Mesodermal cell (in vitro differentiated cells): ENCODE measurements around the gene DCTN4.

Experiments used
- H3K27ac ChIP-seq: 2 replicates; pipeline ENCODE4 v1.7.0; 2013; ENCODE audit warnings: mild to moderate bottlenecking, low read depth, low read length, moderate library complexity; ENCODE audit not compliant: severe bottlenecking
- H3K36me3 ChIP-seq: 2 replicates; pipeline ENCODE4 v1.7.1; 2013; ENCODE audit warnings: mild to moderate bottlenecking, low read length, moderate library complexity; ENCODE audit not compliant: control insufficient read depth, insufficient read depth
- H3K4me1 ChIP-seq: one replicate; pipeline ENCODE4 v1.7.1; 2013; ENCODE audit warnings: mild to moderate bottlenecking, low read length; ENCODE audit not compliant: insufficient read depth, control insufficient read depth, poor library complexity, severe bottlenecking
- H3K4me3 ChIP-seq: 2 replicates; pipeline ENCODE4 v1.7.0; 2013; ENCODE audit warnings: low read length, control low read depth, mild to moderate bottlenecking; ENCODE audit not compliant: insufficient read depth, poor library complexity, severe bottlenecking; ENCODE audit errors: extremely low read depth
- H3K9me3 ChIP-seq: 2 replicates; pipeline ENCODE4 v1.7.1; 2013; ENCODE audit warnings: mild to moderate bottlenecking, low read length, moderate library complexity; ENCODE audit not compliant: control insufficient read depth
- WGBS, 2 experiments: methylation state at CpG; one replicate each; pipeline ENCODE4 v1.1.5; 2013; ENCODE audit warnings: missing lambda C conversion rate in 2 of 2; ENCODE audit not compliant: insufficient coverage in 2 of 2; 5-methylcytosine and 5-hydroxymethylcytosine counted together

DCTN4 gene

GRCh38 chr5:150778088-150778516 is 19.3 kb upstream of the DCTN4 start:
- 16 to 32% methylated on average over 5 of the region's 7 CpGs for WGBS, 2 experiments
- no peaks in the 10 kb centered on the region for H3K36me3 ChIP-seq
- peak overlapping the region; percentile 56 for H3K4me3 ChIP-seq
- H3K4me1 ChIP-seq: peaks cover 23% of the 10 kb centered on the region
- H3K27ac ChIP-seq: peak overlapping the region; percentile 55
- H3K9me3 ChIP-seq: no peaks in the 10 kb centered on the region

GRCh38 chr5:150777685-150778084 is 18.9 kb upstream of the DCTN4 start:
- peak overlapping the region; percentile 56 for H3K4me3 ChIP-seq
- H3K27ac ChIP-seq: no peak overlapping the region
- H3K36me3 ChIP-seq: no peaks in the 10 kb centered on the region
- H3K9me3 ChIP-seq: no peaks in the 10 kb centered on the region
- 89 to 100% methylated on average over 1 to 3 of the region's 3 CpGs for WGBS, 2 experiments
- peaks cover 21% of the 10 kb centered on the region for H3K4me1 ChIP-seq

- H3K36me3 ChIP-seq: no peaks in the 10 kb centered on the region
- 100% methylated on average over 1 of the region's 1 CpG; no CpG with 5 or more reads in 1 of the 2 experiments for WGBS, 2 experiments
- H3K4me3 ChIP-seq: no peak overlapping the region
- H3K27ac ChIP-seq: no peak overlapping the region
- peaks cover 9% of the 10 kb centered on the region for H3K4me1 ChIP-seq
- H3K9me3 ChIP-seq: no peaks in the 10 kb centered on the region
Observed at GRCh38 chr5:150774145-150774544, 15.3 kb upstream of the DCTN4 start.

GRCh38 chr5:150771034-150771795 is 12.4 kb upstream of the DCTN4 start:
- Histone ChIP-seq H3K9me3 (no peaks in the 10 kb centered on the region), H3K4me1 (peaks cover 3% of the 10 kb centered on the region), H3K4me3 (no peak overlapping the region), H3K27ac (no peak overlapping the region), H3K36me3 (no peaks in the 10 kb centered on the region)
- no CpG with 5 or more reads among the region's 1 CpG for WGBS, 2 experiments

GRCh38 chr5:150766251-150766650 is 7.4 kb upstream of the DCTN4 start:
- no peak overlapping the region for H3K27ac ChIP-seq
- H3K4me3 ChIP-seq: no peak overlapping the region
- no peaks in the 10 kb centered on the region for H3K9me3 ChIP-seq
- H3K36me3 ChIP-seq: no peaks in the 10 kb centered on the region
- WGBS, 2 experiments: 98 to 100% methylated on average over 1 to 2 of the region's 2 CpGs
- no peaks in the 10 kb centered on the region for H3K4me1 ChIP-seq

- Histone ChIP-seq H3K4me3 (no peak overlapping the region), H3K36me3 (no peaks in the 10 kb centered on the region), H3K9me3 (no peaks in the 10 kb centered on the region), H3K4me1 (no peaks in the 10 kb centered on the region), H3K27ac (no peak overlapping the region)
- WGBS, 2 experiments: no CpG with 5 or more reads among the region's 1 CpG
Observed at GRCh38 chr5:150765799-150766169, 7.0 kb upstream of the DCTN4 start.

- WGBS, 2 experiments: 80 to 86% methylated on average over 1 of the region's 2 CpGs
- Histone ChIP-seq H3K9me3 (no peaks in the 10 kb centered on the region), H3K36me3 (no peaks in the 10 kb centered on the region), H3K27ac (no peak overlapping the region), H3K4me3 (no peak overlapping the region), H3K4me1 (no peaks in the 10 kb centered on the region)
Observed at GRCh38 chr5:150765011-150765798, 6.4 kb upstream of the DCTN4 start.

- Histone ChIP-seq H3K27ac (no peak overlapping the region), H3K4me1 (no peaks in the 10 kb centered on the region), H3K4me3 (no peak overlapping the region), H3K36me3 (no peaks in the 10 kb centered on the region), H3K9me3 (peaks cover 4% of the 10 kb centered on the region)
- WGBS, 2 experiments: 80 to 92% methylated on average over 2 of the region's 2 CpGs
Observed at GRCh38 chr5:150764530-150764929, 5.7 kb upstream of the DCTN4 start.

- Histone ChIP-seq H3K27ac (no peak overlapping the region), H3K4me3 (no peak overlapping the region), H3K4me1 (no peaks in the 10 kb centered on the region), H3K9me3 (peaks cover 9% of the 10 kb centered on the region), H3K36me3 (no peaks in the 10 kb centered on the region)
- 79 to 84% methylated on average over 6 of the region's 7 CpGs for WGBS, 2 experiments
Observed at GRCh38 chr5:150763023-150763769, 4.4 kb upstream of the DCTN4 start.

GRCh38 chr5:150762211-150762610 is 3.4 kb upstream of the DCTN4 start:
- Histone ChIP-seq H3K36me3 (no peaks in the 10 kb centered on the region), H3K4me3 (no peak overlapping the region), H3K4me1 (peaks cover 2% of the 10 kb centered on the region), H3K9me3 (peaks cover 9% of the 10 kb centered on the region), H3K27ac (no peak overlapping the region)
- 91 to 95% methylated on average over 4 to 5 of the region's 5 CpGs for WGBS, 2 experiments
